KOPT-K1 (cell line): ENCODE measurements around the gene NCOA3.
"Not testable (repeated sequence)": the region's sequence is repeated elsewhere in the genome, so short reads cannot be mapped to it uniquely, and the experiment has no call there.

ENCODE experiments used
- H3K27ac ChIP-seq: fragments of 200-600 bp; sonication (generic); 2 replicates; pipeline ENCODE4 v1.5.1; 2016; ENCODE audit warnings: antibody characterized with exemption, mild to moderate bottlenecking, low read depth, low read length; ENCODE audit not compliant: poor library complexity, severe bottlenecking
- H3K36me3 ChIP-seq: fragments of 200-600 bp; sonication (generic); 2 replicates; pipeline ENCODE4 v1.5.1; 2017; ENCODE audit warnings: antibody characterized with exemption, mild to moderate bottlenecking, low read length, moderate library complexity; ENCODE audit not compliant: insufficient read depth
- H3K9me3 ChIP-seq: fragments of 200-600 bp; sonication (generic); 2 replicates; pipeline ENCODE4 v1.5.1; 2017; ENCODE audit warnings: antibody characterized with exemption, low read length, mild to moderate bottlenecking; ENCODE audit not compliant: insufficient read depth, poor library complexity, severe bottlenecking

NCOA3 gene

DNA sequence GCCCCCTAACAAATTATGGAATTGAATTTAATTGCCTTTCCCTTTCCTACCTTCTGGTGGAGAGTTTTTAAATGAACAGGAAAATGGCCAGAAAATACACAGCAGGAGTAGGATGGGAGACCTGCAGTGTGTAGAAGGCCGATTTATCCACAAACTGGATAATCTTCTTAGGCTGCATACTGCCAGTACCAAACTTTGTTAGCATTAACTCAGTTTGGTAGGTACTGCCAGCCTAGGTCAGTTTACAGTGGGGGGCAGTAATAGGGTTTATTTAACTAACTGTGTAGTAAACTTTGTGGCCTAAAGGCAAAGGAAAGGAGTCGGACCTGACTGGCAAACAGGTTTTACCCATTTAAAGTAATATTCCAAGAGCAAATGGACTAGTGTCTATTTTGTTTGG, 4.6 kb downstream of the NCOA3 start:
- no peaks in the 10 kb centered on the region for H3K9me3 ChIP-seq
- H3K36me3 ChIP-seq: no peaks in the 10 kb centered on the region
- H3K27ac ChIP-seq: no peak overlapping the region

DNA sequence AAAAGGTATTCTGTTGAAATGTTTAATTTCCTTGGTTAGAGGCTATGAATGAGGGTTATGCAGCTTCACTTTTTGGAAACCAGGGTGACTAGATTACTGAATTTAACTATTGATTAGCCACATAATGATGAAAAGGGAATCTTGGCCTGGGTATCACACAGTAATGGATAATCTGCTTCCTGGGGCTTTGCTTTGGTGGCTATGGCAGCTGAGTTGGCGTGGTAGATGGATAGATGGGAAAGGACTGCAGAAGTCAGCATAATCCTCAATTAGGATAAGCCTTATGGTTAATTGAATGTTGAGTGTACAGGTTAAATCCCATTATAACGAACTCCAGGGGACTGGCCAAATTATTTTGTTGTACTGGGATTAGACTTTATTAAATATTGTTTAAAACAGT, 5.2 kb downstream of the NCOA3 start:
- Histone ChIP-seq H3K9me3 (no peaks in the 10 kb centered on the region), H3K36me3 (no peaks in the 10 kb centered on the region), H3K27ac (no peak overlapping the region)

DNA sequence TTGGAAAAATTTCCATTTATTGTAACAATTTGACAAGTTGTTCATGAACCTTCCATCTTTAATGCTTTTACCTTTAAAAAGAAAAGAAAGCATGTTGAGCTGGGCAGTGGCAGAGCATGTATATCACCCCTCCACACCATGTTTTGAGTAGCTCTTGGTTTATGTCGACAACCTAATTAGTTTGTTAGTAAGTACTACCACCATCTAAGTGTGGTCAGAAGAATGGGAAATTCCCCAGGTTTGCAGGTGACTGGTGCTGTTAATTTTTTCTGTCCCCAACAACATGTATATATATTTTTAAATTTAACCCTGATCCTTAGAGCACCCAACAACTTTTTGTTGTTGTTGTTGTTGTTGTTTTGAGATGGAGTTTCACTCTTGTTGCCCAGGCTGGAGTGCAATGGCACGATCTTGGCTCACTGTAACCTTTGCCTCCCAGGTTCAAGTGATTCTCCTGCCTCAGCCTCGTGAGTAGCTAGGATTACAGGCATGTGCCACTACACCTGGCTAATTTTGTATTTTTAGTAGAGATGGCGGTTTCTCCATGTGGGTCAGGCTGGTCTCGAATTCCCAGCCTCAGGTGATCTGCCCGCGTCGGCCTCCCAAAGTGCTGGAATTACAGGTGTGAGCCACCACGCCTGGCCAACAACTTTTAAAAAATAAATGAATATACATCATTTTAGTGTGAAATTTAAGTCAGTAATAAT, 5.7 kb downstream of the NCOA3 start:
- not testable (repeated sequence) for H3K27ac ChIP-seq, H3K36me3 ChIP-seq, H3K9me3 ChIP-seq

DNA sequence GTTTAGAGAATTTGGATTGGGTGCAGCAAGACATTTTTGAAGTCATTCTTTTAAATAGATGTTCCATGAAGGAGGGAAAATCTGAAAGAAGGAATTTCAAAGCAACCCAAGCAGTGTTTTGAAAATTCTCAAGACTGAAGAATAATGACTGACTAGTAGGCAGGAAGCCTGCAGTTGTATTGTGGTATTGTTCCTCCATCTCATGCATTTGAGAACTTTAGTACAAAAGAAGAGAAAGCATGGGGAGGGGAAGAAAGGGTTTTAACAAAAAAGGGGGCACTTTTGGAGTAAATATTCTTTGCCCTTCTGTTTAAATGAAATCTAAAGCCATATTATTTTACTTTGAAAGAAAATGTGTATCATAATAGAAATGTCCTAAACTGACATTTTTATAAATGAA, 6.6 kb downstream of the NCOA3 start:
- no peaks in the 10 kb centered on the region for H3K36me3 ChIP-seq
- H3K27ac ChIP-seq: peak overlapping the region; percentile 14
- H3K9me3 ChIP-seq: no peaks in the 10 kb centered on the region

DNA sequence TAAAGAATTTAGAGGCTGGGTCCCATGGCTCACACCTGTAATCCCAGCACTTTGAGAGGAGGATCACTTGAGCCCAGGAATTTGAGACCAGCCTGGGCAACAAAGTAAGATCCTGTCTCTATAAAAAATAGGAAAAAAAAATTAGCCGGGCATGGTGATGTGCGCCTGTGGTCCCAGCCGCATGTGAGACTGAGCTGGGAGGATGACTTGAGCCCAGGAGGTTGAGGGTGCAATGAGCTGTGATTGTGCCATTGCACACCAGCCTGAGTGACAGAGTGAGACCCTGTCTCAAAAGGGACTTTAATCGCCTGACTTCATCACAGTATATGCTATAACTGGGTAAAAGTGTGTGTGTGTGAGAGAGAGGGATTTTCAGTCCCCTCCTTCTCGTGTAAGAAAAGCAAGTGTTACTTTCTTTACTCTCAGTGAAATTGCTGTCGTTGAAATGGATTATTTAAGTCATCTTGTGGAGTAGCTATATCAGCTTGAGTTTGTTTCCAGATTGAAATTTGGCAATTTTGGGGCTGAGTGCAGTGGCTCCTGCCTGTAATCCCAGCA, 7.5 kb downstream of the NCOA3 start:
- H3K27ac ChIP-seq: no peak overlapping the region
- no peaks in the 10 kb centered on the region for H3K9me3 ChIP-seq
- H3K36me3 ChIP-seq: no peaks in the 10 kb centered on the region

DNA sequence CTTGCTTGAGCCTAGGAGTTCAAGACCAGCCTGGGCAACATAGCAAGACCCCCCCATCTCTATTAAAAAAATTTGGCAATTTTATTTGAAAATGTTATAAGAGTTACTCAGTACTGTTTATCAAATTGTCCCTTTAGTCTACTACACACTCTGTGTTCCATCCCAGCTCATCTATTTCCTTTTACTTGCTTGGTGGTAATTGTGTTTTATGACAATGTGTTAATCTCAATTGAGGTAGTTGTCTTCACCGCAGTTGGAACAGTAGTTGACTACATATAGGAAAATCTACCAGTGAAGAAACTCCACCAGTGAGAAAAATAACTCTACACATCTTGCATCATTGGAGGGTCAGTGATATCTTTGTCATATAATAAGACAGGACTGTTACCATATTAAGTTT, 8.0 kb downstream of the NCOA3 start:
- H3K36me3 ChIP-seq: no peaks in the 10 kb centered on the region

DNA sequence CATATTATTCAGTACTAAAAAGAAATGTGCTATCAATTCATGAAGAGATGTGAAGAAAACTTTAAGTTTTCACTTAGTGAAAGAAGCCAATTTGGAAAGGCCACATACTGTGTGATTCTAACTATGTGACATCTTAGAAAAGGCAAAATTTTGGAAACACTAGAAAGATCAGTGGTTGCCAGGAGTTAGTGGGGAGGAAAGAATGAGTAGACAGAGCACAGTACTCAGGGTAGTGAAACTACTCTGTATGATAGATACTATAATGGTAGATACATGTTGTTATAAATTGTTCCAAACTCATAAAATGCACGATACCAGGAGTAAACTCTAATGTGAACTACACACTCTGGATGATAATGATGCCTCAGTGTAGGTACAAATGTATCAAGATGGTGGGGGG, 14.2 kb downstream of the NCOA3 start:
- Histone ChIP-seq H3K36me3 (peaks cover 5% of the 10 kb centered on the region; the same call in 1 of the 2 replicates), H3K9me3 (peaks cover 13% of the 10 kb centered on the region), H3K27ac (no peak overlapping the region)

More for the DNA sequence above, 8.0 kb downstream of the NCOA3 start:
- no peaks in the 10 kb centered on the region for H3K9me3 ChIP-seq
- H3K27ac ChIP-seq: no peak overlapping the region

DNA sequence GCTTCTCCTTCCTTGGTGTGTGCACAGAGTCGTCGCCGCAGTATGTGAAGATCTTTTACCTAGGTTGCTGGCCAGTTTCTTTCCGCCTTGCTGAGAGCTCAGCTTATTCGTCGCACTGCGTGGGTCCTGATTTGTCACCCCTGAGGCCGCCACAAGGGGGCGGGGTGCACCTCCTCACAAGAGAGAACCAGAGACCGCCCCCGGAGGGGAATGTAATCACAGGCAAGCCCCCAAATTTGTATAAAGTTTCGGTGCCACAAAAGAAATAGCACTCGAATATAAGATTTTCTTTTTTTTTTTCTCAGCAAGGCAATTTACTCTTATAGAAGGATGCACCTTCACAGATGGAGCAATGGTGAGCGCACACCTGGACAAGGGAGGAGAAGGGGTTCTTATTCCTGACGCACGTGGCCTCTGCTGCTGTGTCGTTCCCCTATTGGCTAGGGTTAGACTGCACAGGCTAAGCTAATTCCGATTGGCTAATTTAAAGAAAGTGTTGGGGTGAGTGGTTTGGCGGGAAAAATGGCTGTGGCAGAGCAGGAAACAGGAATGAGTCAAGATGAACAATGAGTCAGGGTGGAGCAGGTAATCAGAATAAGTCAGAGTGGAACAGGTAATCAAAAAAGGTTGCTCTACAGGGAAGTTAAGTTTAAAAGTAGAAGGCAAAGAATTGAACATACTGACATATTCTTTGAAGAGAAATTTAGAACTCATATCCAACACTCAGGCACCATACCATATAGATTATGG, 19.5 kb downstream of the NCOA3 start:
- Histone ChIP-seq H3K36me3 (peaks cover 7% of the 10 kb centered on the region; the same call in 1 of the 2 replicates), H3K27ac (no peak overlapping the region)

DNA sequence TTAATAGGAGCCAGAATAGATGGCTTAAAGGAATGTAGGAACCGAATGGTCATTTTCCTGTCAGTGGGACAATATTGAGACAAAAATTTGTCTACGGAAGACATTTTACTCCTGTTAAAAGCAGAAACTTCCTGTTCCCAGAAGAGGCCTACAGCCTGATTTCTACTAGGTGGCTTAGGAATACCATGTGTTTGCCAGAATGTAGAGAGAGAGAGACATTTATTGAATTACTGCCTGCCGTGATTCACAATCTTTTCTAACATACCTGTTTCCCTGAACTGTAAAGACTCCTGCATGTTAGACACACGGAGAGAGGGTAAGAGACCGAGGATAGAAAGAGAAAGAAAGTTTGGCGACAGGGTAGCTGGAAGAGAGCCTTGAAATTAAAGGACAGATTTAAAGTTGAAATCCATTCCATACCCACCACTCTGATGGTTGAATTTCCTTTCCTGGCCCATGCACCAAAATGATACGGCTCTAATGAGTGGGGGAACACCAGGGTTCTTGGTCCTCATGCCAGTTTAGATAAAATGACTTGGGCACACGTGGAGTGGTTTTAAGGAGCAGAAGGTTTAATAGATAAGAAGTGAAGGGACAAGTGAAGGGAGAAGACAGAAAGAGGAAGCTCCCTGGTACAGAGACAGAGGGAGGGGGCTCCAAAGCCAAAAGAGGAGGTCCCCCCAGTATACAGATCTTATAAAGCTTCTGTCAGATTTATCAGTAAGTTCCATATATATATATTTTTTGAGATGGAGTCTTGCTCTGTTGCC, 22.5 kb downstream of the NCOA3 start:
- H3K36me3 ChIP-seq: peaks cover 7% of the 10 kb centered on the region; the same call in 1 of the 2 replicates
- peaks cover 58% of the 10 kb centered on the region for H3K9me3 ChIP-seq
- no peak overlapping the region for H3K27ac ChIP-seq

More for the DNA sequence above, 19.5 kb downstream of the NCOA3 start:
- peaks cover 51% of the 10 kb centered on the region for H3K9me3 ChIP-seq

DNA sequence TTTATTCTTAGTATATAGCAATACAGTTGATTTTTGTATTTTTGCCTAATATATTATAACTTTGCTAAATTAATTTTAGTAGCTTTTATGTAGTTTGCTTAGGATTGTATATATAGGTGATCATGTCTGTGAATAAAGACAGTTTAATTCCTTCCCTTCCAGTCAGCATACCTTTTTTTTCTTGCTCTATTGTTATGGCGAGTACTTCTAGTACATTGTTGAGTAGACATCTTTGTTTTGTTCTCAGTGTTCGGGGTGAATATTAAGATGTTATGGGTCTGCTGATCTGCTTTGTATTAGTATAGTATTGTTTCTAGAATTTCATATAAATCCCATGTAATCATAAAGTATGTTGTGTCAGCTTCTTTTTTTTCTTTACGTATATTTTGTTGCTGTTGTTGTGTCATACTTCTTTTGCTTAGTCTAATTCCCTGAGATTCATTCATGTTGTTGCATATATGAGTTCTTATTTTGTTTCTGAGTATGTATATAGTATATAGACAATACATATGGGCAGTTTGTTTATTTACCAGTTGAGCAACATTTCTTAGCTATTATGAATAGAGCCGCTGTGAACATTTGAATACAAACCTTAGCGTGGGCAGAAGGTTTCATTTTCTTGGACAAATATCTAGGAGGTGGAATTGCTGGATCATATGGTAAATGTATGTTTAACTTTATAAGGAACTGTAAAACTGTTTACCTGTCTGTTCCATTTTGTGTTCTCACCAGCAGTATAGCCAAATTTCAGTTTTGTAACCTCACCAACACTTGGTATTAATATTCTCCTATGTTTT, 25.5 kb downstream of the NCOA3 start:
- peaks cover 34% of the 10 kb centered on the region for H3K9me3 ChIP-seq
- H3K36me3 ChIP-seq: no peaks in the 10 kb centered on the region
- no peak overlapping the region for H3K27ac ChIP-seq

DNA sequence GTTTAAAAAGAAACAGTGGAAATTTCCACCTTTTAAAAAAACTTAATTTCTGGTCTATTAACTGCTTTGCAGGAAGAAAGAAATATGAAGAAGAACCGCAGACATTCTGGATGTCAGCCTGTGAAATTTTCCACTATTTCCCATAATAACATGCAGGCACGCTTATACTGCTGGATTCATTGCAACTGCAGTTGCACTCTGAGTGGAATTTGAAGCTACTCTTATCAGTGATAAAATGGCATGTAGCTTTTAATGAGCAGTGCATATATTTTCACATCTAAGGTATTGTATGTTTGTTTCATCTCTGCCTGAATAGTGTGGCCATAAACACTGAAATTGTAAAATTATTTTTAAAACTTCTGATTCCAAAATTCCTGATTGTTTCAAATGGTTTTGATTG, 28.2 kb downstream of the NCOA3 start:
- H3K9me3 ChIP-seq: peaks cover 10% of the 10 kb centered on the region
- H3K36me3 ChIP-seq: no peaks in the 10 kb centered on the region
- H3K27ac ChIP-seq: no peak overlapping the region

DNA sequence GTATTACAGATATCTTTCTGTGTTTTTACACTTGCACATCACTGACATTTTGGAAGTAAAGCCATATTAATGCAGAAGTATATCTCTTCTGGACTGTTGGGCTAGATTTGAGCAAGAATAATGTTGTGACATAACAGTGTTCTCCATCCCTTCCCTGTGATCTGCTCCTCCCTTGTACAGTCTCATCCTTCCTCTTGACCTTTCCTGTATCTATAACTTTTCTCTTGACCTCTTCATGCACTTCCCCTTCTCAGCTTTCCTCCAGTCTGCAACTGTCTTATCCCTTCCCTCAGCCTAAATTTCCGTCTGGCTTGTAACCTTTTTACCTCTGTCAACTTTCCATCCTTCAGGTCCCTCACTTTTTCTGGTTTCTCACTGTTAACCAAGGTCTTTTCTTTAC, 29.8 kb downstream of the NCOA3 start:
- no peaks in the 10 kb centered on the region for H3K36me3 ChIP-seq
- H3K27ac ChIP-seq: no peak overlapping the region
- peaks cover 9% of the 10 kb centered on the region for H3K9me3 ChIP-seq

DNA sequence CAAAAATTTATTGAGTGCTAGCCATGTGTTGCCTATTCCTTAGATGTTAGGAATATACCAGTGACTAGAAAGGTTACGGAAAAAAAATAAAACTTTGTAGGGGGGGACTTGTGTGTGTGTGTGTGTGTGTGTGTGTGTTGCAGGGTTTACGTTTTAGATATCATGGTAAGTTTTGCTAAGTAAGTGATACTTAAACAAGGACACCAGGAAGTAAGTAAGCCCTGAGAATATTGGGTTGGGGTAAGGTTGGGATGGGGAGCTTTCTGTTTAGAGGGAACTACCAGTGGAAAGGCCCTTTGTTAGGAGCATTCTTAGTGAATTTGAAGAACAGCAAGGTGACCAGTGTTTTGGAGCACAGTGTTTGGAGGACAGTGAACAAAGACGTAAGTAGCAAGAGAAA, 30.3 kb downstream of the NCOA3 start:
- Histone ChIP-seq H3K36me3 (no peaks in the 10 kb centered on the region), H3K27ac (no peak overlapping the region), H3K9me3 (peaks cover 4% of the 10 kb centered on the region)

DNA sequence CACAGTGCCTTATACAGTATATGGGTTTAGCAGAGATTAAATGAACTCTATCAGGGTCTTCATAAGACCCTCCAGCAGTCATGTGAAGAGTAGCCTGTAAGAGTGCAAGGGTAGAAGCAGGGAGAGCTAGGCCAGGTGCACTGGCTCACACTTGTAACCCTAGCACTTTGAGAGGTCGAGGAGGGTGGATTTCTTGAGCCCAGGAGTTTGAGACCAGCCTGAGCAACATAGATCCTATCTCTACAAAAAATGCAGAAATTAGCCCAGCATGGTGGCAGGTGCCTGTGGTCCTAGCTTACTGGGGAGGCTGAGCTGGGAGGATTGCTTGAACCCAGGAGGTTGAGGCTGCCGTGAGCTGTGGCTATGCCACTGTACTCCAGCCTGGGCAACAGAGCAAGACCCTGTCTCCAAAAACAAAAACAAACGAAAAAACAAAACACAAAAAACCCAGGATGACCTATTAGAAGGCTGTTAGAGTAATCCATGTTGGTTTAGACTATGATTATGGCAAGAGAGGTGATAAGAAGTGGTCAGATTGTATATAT, 31.9 kb downstream of the NCOA3 start:
- no peaks in the 10 kb centered on the region for H3K9me3 ChIP-seq
- no peak overlapping the region for H3K27ac ChIP-seq
- no peaks in the 10 kb centered on the region for H3K36me3 ChIP-seq
